GM12878 (cell line): ENCODE data around the gene OGA. TPM values are rescaled to one million over a fixed set of nuclear protein-coding genes. Genes with fewer than 3 reads are reported as not detected.

ENCODE experiments used
- ATAC-seq: fragments of 200-7000 bp; cut with Tn5 transposase; 3 replicates; pipeline ENCODE4 v1.9.1; 2020; ENCODE audit warnings: mild to moderate bottlenecking, moderate library complexity
- BruUV-seq: library from RNA; stranded (reverse); fragments of 400-500 nt; replicated peaks from 2 replicates; lab custom pipeline; 2021; lab: Mats Ljungman, UMichigan
- CTCF ChIA-PET: fragments of 300-600 bp; sonication (Branson Sonifier 250); formaldehyde crosslinking; extraction: SDS; loops from one replicate; lab custom pipeline; 2021; ENCODE audit warnings: inconsistent platforms; lab: Yijun Ruan, JAX
- POLR2A ChIA-PET: fragments of 350-600 bp; formaldehyde crosslinking; extraction: SDS; loops from one replicate; lab custom pipeline; 2021; ENCODE audit warnings: inconsistent platforms; lab: Charles Lee
- RAD21 ChIA-PET: fragments of 300-600 bp; sonication (Branson Sonifier 250); formaldehyde crosslinking; loops from one replicate; lab custom pipeline; 2023; ENCODE audit warnings: antibody characterized with exemption; ENCODE audit not compliant: unreplicated experiment; lab: Charles Lee
- SMC1A ChIA-PET: fragments of 300-600 bp; sonication (Branson Sonifier 250); formaldehyde crosslinking; loops from one replicate; lab custom pipeline; 2023; ENCODE audit not compliant: unreplicated experiment, uncharacterized antibody; lab: Charles Lee
- DNase-seq: peaks from one replicate; pipeline ENCODE4 v3.0.0-alpha.2; 2011; ENCODE audit warnings: low read depth, low spot score
- FAIRE-seq: peaks from 3 replicates; lab custom pipeline; 2011; peaks lifted over from hg19 to GRCh38; lab: Jason Lieb, UNC
- H2AFZ ChIP-seq: 2 replicates; pipeline ENCODE4 v1.6.0; 2011; ENCODE audit warnings: low read depth, low read length, control low read depth; ENCODE audit not compliant: control insufficient read depth
- H3K27ac ChIP-seq: 2 replicates; pipeline ENCODE4 v1.5.1; 2011; ENCODE audit warnings: control low read depth; ENCODE audit not compliant: control insufficient read depth, insufficient read depth
- H3K27me3 ChIP-seq, 2 experiments: replicated peaks in 1 of 2; 2 replicates each; pipeline versions ENCODE4 v1.6.0 to v1.6.1; 2011; ENCODE audit warnings: low read length in 1 of 2; ENCODE audit not compliant: control insufficient read depth in 2 of 2, insufficient read depth in 2 of 2
- H3K36me3 ChIP-seq, 2 experiments: 2 replicates each; pipeline ENCODE4 v1.5.1; 2011; ENCODE audit warnings: low read length in 1 of 2; ENCODE audit not compliant: control insufficient read depth in 2 of 2, insufficient read depth in 2 of 2
- H3K4me1 ChIP-seq: 2 replicates; pipeline ENCODE4 v1.6.1; 2011; ENCODE audit warnings: mild to moderate bottlenecking, low read length, moderate library complexity, mixed read lengths; ENCODE audit not compliant: control insufficient read depth, insufficient read depth
- H3K4me2 ChIP-seq: 2 replicates; pipeline ENCODE4 v1.6.0; 2011; ENCODE audit warnings: control low read depth; ENCODE audit not compliant: control insufficient read depth, insufficient read depth
- H3K4me3 ChIP-seq: fragments of 200-600 bp; sonication (generic); 2 replicates; pipeline ENCODE4 v1.5.1; 2016
- H3K79me2 ChIP-seq: 2 replicates; pipeline ENCODE4 v1.6.0; 2011; ENCODE audit warnings: low read length; ENCODE audit not compliant: control insufficient read depth, insufficient read depth
- H3K9ac ChIP-seq: 2 replicates; pipeline ENCODE4 v1.8.0; 2011; ENCODE audit warnings: low read length, control low read depth, mixed read lengths; ENCODE audit not compliant: control insufficient read depth, insufficient read depth
- H3K9me3 ChIP-seq: replicated peaks from 3 replicates; pipeline ENCODE4 v1.5.1; 2011; ENCODE audit warnings: mild to moderate bottlenecking, low read length; ENCODE audit not compliant: control insufficient read depth, insufficient read depth
- H4K20me1 ChIP-seq: 2 replicates; pipeline ENCODE4 v1.6.0; 2011; ENCODE audit not compliant: control insufficient read depth, insufficient read depth
- CBX3 ChIP-seq: fragments of 200-600 bp; sonication (generic); IDR thresholded peaks from 2 replicates; pipeline ENCODE4 v1.6.1; 2016; ENCODE audit warnings: low read depth, borderline replicate concordance
- HSF1 ChIP-seq: fragments of 150-350 bp; IDR thresholded peaks from 2 replicates; pipeline ENCODE4 v1.6.1; 2014; ENCODE audit warnings: mild to moderate bottlenecking, low read depth, low read length
- MTA3 ChIP-seq: IDR thresholded peaks from 2 replicates; pipeline ENCODE4 v1.6.1; 2012; ENCODE audit warnings: low read length, inconsistent platforms, borderline replicate concordance
- WGBS: methylation state at CpG from one replicate; pipeline ENCODE4 v1.1.6; 2016; ENCODE audit warnings: low lambda C conversion rate; ENCODE audit not compliant: insufficient replicate concordance, insufficient coverage; ENCODE audit errors: missing lambda C conversion rate; 5-methylcytosine and 5-hydroxymethylcytosine counted together
- in situ Hi-C: fragments of 300-500 bp; cut with MboI; formaldehyde crosslinking; loops from 9 replicates; pipeline ENCODE4 v1.14.3; 2018; ENCODE audit warnings: mixed read lengths
- intact Hi-C: fragments of 100-400 bp; cut with micrococcal nuclease; formaldehyde crosslinking; loops from one replicate; pipeline ENCODE4 v1.14.2; 2022; ENCODE audit not compliant: unreplicated experiment
- polyA plus RNA-seq, 11 experiments: library from polyadenylated mRNA; depleted of rRNA in 4 of 11; unstranded in 6 of 11; stranded (reverse) in 5 of 11; fragments of >200 nt; fragmentation: Nextera tagmentation in 4 of 11; fragmentation: Illumina TruSeq in 1 of 11; extraction: Ambion mirVana in 4 of 11; extraction: Trizol in 1 of 11; gene quantifications; 1 replicate in 1 of 11; 2 replicates in 10 of 11; pipeline versions ENCODE4 v1.2.1 to v1.2.3, GENCODE V29; 2011 to 2016; ENCODE audit warnings: inconsistent platforms in 2 of 11, missing spikeins in 2 of 11, low read depth in 1 of 11
- total RNA-seq, 4 experiments: library from RNA; depleted of rRNA in 3 of 4; stranded (reverse); fragments of >200 nt in 3 of 4; fragmentation: Illumina TruSeq in 1 of 4; extraction: Trizol in 1 of 4; gene quantifications; 2 replicates each; pipeline versions ENCODE4 v1.2.1 to v1.2.3, GENCODE V29; 2013 to 2021

OGA gene
- total and polyA plus RNA-seq, 10 of the 15 experiments (the other 5 are each of a cell fraction or from before 2014, with no cell fraction given), result 23.0 to 145 (median 85.2) TPM

- ChIA-PET POLR2A (no interaction called here), SMC1A (interaction anchor here (0.9 to 1.0 kb wide), 3 partner anchors 178 to 241 kb away, joined by 3 read pairs; no protein-coding TSS in a partner anchor), CTCF (interaction anchor here (1.2 to 2.0 kb wide), 3 partner anchors 14 to 243 kb away, joined by 3 to 9 read pairs (median 5); partner anchors contain the start of gene OGA)
- Histone ChIP-seq H3K36me3 (peaks cover 0 to 4% of the 10 kb centered on the region in 2 experiments; a peak in 2 of 4 replicates), H3K79me2 (no peaks in the 10 kb centered on the region), H3K4me3 (no peak overlapping the region), H2AFZ (no peak overlapping the region), H3K27me3 (no peaks in the 10 kb centered on the region), H3K9me3 (no peaks in the 10 kb centered on the region), H3K4me2 (no peak overlapping the region), H3K9ac (no peak overlapping the region), H3K4me1 (peaks cover 22% of the 10 kb centered on the region)
- no TSS peak for BruUV-seq
- FAIRE-seq (no peak), ATAC-seq (no peak), DNase-seq (no peak)
- intact Hi-C loops, result no loop called here
- WGBS, result 96% methylated on average over 4 of the region's 4 CpGs
- in situ Hi-C loops, result no loop called here
- TF ChIP-seq HSF1, result no peak
- no peak for TF ChIP-seq CBX3
- no peak for TF ChIP-seq MTA3
- TF ChIP-seq, all 136 proteins: peak for 0
- Histone ChIP-seq H3K27ac (no peak overlapping the region), H4K20me1 (no peaks in the 10 kb centered on the region)
- RAD21 ChIA-PET, result interaction anchor here (0.6 to 1.5 kb wide), 5 partner anchors 14 to 175 kb away, joined by 3 to 4 read pairs (median 3); no protein-coding TSS in a partner anchor
These were observed 14.1 kb upstream of the OGA start for GRCh38 chr10:101832325-101832771.
